HCT116 (cell line): ENCODE results near the gene ORMDL2. TPM values are rescaled to one million over a fixed set of nuclear protein-coding genes. Genes with fewer than 3 reads are reported as not detected.

Experiments
- ATAC-seq: fragments of 200-7000 bp; cut with Tn5 transposase; 2 replicates; pipeline ENCODE4 v1.9.1; 2020; ENCODE audit warnings: mild to moderate bottlenecking, moderate library complexity
- BruUV-seq: library from RNA; stranded (reverse); fragments of 400-500 nt; replicated peaks from 2 replicates; lab custom pipeline; 2021; lab: Mats Ljungman, UMichigan
- CTCF ChIA-PET: fragments of 300-600 bp; sonication (Branson Sonifier 250); formaldehyde crosslinking; loops from one replicate; lab custom pipeline; 2021; ENCODE audit warnings: antibody characterized with exemption; lab: Charles Lee
- POLR2A ChIA-PET: fragments of 300-600, 350-600 bp; sonication (Branson Sonifier 250); formaldehyde crosslinking; loops from one replicate; lab custom pipeline; 2021; ENCODE audit warnings: antibody characterized with exemption; lab: Charles Lee
- RAD21 ChIA-PET, 2 experiments: fragments of 300-600 bp; sonication (Branson Sonifier 250); formaldehyde crosslinking; loops; one replicate each; lab custom pipeline; 2023; ENCODE audit warnings: low total read pairs in 2 of 2; ENCODE audit not compliant: uncharacterized antibody in 2 of 2, unreplicated experiment in 2 of 2, low non-redundant PET in 1 of 2; lab: Charles Lee
- DNase-seq: peaks from one replicate; pipeline ENCODE4 v3.0.0-alpha.2; 2010; ENCODE audit warnings: low read depth, low spot score
- H2AFZ ChIP-seq: fragments of 200-600 bp; shearing (Covaris generic), sonication (generic); 2 replicates; pipeline ENCODE4 v1.6.1; 2017; ENCODE audit warnings: low read depth, mixed run types, mixed read lengths, antibody characterized with exemption, low read length; ENCODE audit not compliant: poor library complexity, severe bottlenecking
- H3K27ac ChIP-seq: 2 replicates; pipeline ENCODE4 v1.5.1; 2012; ENCODE audit warnings: low read depth, low read length
- H3K27me3 ChIP-seq: fragments of 200-600 bp; sonication (generic); 2 replicates; pipeline ENCODE4 v1.6.1; 2016; ENCODE audit warnings: mixed run types, low read length, mixed read lengths; ENCODE audit not compliant: insufficient read depth
- H3K36me3 ChIP-seq, 2 experiments: fragments of 200-500 bp in 1 of 2; fragments of 200-600 bp in 1 of 2; sonication (Bioruptor generic) in 1 of 2; sonication (generic) in 1 of 2; 2 replicates each; pipeline versions ENCODE4 v1.5.1 to v1.6.1; 2014 to 2016; ENCODE audit warnings: low read length in 2 of 2, inconsistent platforms in 1 of 2, mixed read lengths in 1 of 2, mixed run types in 1 of 2; ENCODE audit not compliant: insufficient read depth in 2 of 2, control insufficient read depth in 1 of 2
- H3K4me1 ChIP-seq, 2 experiments: fragments of 200-600 bp in 1 of 2; sonication (generic) in 1 of 2; 2 replicates each; pipeline versions ENCODE4 v1.5.1 to v1.6.1; 2012 to 2017; ENCODE audit warnings: low read length in 2 of 2, inconsistent platforms in 1 of 2, mild to moderate bottlenecking in 1 of 2, mixed read lengths in 1 of 2, mixed run types in 1 of 2, moderate library complexity in 1 of 2; ENCODE audit not compliant: insufficient read depth in 2 of 2, control insufficient read depth in 1 of 2
- H3K4me2 ChIP-seq: fragments of 200-600 bp; sonication (generic); 2 replicates; pipeline ENCODE4 v1.6.1; 2017; ENCODE audit warnings: mixed run types, low read length, mixed read lengths
- H3K4me3 ChIP-seq, 2 experiments: fragments of 200-600 bp in 1 of 2; sonication (generic) in 1 of 2; replicated peaks in 1 of 2; 2 replicates each; pipeline ENCODE4 v1.5.1; 2011 to 2016; ENCODE audit warnings: low read length in 2 of 2, control low read depth in 1 of 2, low read depth in 1 of 2, mild to moderate bottlenecking in 1 of 2, mixed read lengths in 1 of 2, mixed run types in 1 of 2
- H3K79me2 ChIP-seq: fragments of 200-600 bp; sonication (generic); 2 replicates; pipeline ENCODE4 v1.6.1; 2017; ENCODE audit warnings: mild to moderate bottlenecking, mixed run types, low read length, moderate library complexity, mixed read lengths; ENCODE audit not compliant: insufficient read depth
- H3K9ac ChIP-seq: fragments of 200-600 bp; sonication (generic); 2 replicates; pipeline ENCODE4 v1.6.1; 2016; ENCODE audit warnings: low read length, mixed read lengths
- H3K9me2 ChIP-seq: fragments of 200-600 bp; sonication (generic), shearing (Covaris generic); 2 replicates; pipeline ENCODE4 v1.6.1; 2017; ENCODE audit warnings: mixed run types, mild to moderate bottlenecking, moderate library complexity; ENCODE audit not compliant: insufficient read depth
- H3K9me3 ChIP-seq, 2 experiments: fragments of 200-500 bp in 1 of 2; fragments of 200-600 bp in 1 of 2; sonication (Bioruptor generic) in 1 of 2; sonication (generic) in 1 of 2; 2 replicates each; pipeline ENCODE4 v1.6.1; 2014 to 2017; ENCODE audit warnings: low read length in 2 of 2, mixed read lengths in 2 of 2, inconsistent platforms in 1 of 2, low read depth in 1 of 2, mild to moderate bottlenecking in 1 of 2, mixed run types in 1 of 2, moderate library complexity in 1 of 2; ENCODE audit not compliant: control insufficient read depth in 1 of 2, insufficient read depth in 1 of 2
- H4K20me1 ChIP-seq: fragments of 200-600 bp; sonication (generic), shearing (Covaris generic); 2 replicates; pipeline ENCODE4 v1.6.1; 2017; ENCODE audit warnings: mixed run types, mild to moderate bottlenecking, moderate library complexity; ENCODE audit not compliant: insufficient read depth
- CEBPB ChIP-seq: IDR thresholded peaks from 2 replicates; pipeline ENCODE4 v1.6.1; 2012; ENCODE audit warnings: low read depth
- EGR1 ChIP-seq: IDR thresholded peaks from 2 replicates; pipeline ENCODE4 v1.6.1; 2012; ENCODE audit warnings: low read depth
- FOSL1 ChIP-seq: IDR thresholded peaks from 2 replicates; pipeline ENCODE4 v1.6.1; 2012; ENCODE audit warnings: low read depth
- JUND ChIP-seq: IDR thresholded peaks from 2 replicates; pipeline ENCODE4 v1.6.1; 2012
- RAD21 ChIP-seq: IDR thresholded peaks from 2 replicates; pipeline ENCODE4 v1.6.1; 2012; ENCODE audit warnings: low read depth, mild to moderate bottlenecking
- SIN3A ChIP-seq: IDR thresholded peaks from 2 replicates; pipeline ENCODE4 v1.6.1; 2012; ENCODE audit warnings: low read depth
- SP1 ChIP-seq: IDR thresholded peaks from 2 replicates; pipeline ENCODE4 v1.6.1; 2012; ENCODE audit warnings: low read depth
- TCF7L2 ChIP-seq: IDR thresholded peaks from 2 replicates; pipeline ENCODE4 v1.7.0; 2011; ENCODE audit warnings: borderline replicate concordance, inconsistent platforms; ENCODE audit not compliant: insufficient read depth, insufficient read length; ENCODE audit errors: extremely low read depth
- YY1 ChIP-seq: IDR thresholded peaks from 2 replicates; pipeline ENCODE4 v1.6.1; 2011; ENCODE audit warnings: low read length, low read depth, moderate library complexity, mild to moderate bottlenecking; ENCODE audit not compliant: insufficient replicate concordance; ENCODE audit errors: extremely low read depth
- ZFX ChIP-seq: fragments of 450-650 bp; IDR thresholded peaks from 2 replicates; pipeline ENCODE4 v1.6.1; 2017
- ZNF274 ChIP-seq: fragments of 200-500 bp; sonication (Bioruptor generic); IDR thresholded peaks from 2 replicates; pipeline ENCODE4 v1.6.1; 2014; ENCODE audit warnings: mild to moderate bottlenecking, low read depth, low read length, inconsistent platforms
- intact Hi-C: fragments of 100-400 bp; cut with micrococcal nuclease; formaldehyde crosslinking; loops from 2 replicates; pipeline ENCODE4 v1.10.0; 2022
- total RNA-seq: library from RNA; stranded (reverse); gene quantifications from one replicate; pipeline ENCODE4 v1.2.1, GENCODE V29; 2021; ENCODE audit not compliant: unreplicated experiment
- TF ChIP-seq, protein P1 (sequence below): IDR thresholded peaks from 2 replicates; pipeline ENCODE4 v1.6.1; 2012; ENCODE audit warnings: low read depth

Gene ORMDL2
- total RNA-seq, 1 experiment from 2014 or later, result 25.5 TPM

DNA sequence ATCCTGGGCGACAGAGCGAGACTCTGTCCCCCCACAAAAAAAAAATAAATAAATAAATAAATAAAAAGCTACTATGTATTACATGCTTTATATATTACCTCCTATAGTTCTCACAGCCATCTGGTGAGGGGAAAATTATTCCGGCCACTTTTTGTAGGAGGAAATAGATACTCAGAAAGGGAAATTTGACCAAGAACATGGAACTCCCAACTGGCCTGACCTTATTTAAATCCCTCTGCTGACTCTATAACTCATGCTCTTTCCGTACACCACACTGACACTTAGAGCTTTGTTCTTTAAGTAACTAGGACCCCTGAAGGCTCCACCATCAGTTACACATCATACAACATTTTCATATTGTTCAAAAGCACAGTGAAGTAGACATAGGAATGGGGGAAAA lies 27.1 kb downstream of the ORMDL2 start:
- Histone ChIP-seq H3K4me1 (peaks cover 11 to 34% of the 10 kb centered on the region in 2 experiments), H3K4me3 (no peak overlapping the region), H3K9me2 (no peaks in the 10 kb centered on the region), H3K9ac (no peak overlapping the region), H2AFZ (no peak overlapping the region), H3K27ac (no peak overlapping the region), H3K4me2 (no peak overlapping the region), H3K9me3 (no peaks in the 10 kb centered on the region), H3K79me2 (no peaks in the 10 kb centered on the region), H3K27me3 (no peaks in the 10 kb centered on the region), H3K36me3 (no peaks in the 10 kb centered on the region), H4K20me1 (no peaks in the 10 kb centered on the region)
- TF ChIP-seq ZFX (no peak), FOSL1 (no peak), RAD21 (no peak), JUND (no peak), EGR1 (no peak), TCF7L2 (no peak), SIN3A (no peak), SP1 (no peak), YY1 (no peak), CEBPB (no peak), ZNF274 (no peak)
- TF ChIP-seq, protein P1, sequence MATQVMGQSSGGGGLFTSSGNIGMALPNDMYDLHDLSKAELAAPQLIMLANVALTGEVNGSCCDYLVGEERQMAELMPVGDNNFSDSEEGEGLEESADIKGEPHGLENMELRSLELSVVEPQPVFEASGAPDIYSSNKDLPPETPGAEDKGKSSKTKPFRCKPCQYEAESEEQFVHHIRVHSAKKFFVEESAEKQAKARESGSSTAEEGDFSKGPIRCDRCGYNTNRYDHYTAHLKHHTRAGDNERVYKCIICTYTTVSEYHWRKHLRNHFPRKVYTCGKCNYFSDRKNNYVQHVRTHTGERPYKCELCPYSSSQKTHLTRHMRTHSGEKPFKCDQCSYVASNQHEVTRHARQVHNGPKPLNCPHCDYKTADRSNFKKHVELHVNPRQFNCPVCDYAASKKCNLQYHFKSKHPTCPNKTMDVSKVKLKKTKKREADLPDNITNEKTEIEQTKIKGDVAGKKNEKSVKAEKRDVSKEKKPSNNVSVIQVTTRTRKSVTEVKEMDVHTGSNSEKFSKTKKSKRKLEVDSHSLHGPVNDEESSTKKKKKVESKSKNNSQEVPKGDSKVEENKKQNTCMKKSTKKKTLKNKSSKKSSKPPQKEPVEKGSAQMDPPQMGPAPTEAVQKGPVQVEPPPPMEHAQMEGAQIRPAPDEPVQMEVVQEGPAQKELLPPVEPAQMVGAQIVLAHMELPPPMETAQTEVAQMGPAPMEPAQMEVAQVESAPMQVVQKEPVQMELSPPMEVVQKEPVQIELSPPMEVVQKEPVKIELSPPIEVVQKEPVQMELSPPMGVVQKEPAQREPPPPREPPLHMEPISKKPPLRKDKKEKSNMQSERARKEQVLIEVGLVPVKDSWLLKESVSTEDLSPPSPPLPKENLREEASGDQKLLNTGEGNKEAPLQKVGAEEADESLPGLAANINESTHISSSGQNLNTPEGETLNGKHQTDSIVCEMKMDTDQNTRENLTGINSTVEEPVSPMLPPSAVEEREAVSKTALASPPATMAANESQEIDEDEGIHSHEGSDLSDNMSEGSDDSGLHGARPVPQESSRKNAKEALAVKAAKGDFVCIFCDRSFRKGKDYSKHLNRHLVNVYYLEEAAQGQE, result no peak
- ATAC-seq (no peak), DNase-seq (no peak)
- intact Hi-C loops, result no loop called here
- ChIA-PET RAD21 (no interaction called here), CTCF (no interaction called here), POLR2A (no interaction called here)
- BruUV-seq, result no TSS peak
